Omental fat pad (tissue), 4 donors: ENCODE results near the gene RPUSD3. TPM values are rescaled to one million over a fixed set of nuclear protein-coding genes. Genes with fewer than 3 reads are reported as not detected.

Experiments used
- ATAC-seq: fragments of 150-250 bp; one replicate; pipeline ENCODE4 v1.9.1; 2016; ENCODE audit warnings: mild to moderate bottlenecking, moderate library complexity; ENCODE audit not compliant: low FRiP score
- DNase-seq: peaks from one replicate; pipeline ENCODE4 v3.0.0-alpha.2; 2019; ENCODE audit warnings: low spot score
- CTCF ChIP-seq, 3 donors: fragments of 450-650 bp; IDR thresholded peaks; one replicate each; pipeline ENCODE4 v1.5.1; 2016 to 2017; ENCODE audit warnings: antibody characterized with exemption in 3 of 3, mild to moderate bottlenecking in 3 of 3, moderate library complexity in 2 of 3
- total RNA-seq, 4 donors: library from RNA; depleted of rRNA; stranded (reverse); fragments of >200 nt; gene quantifications; one replicate each; pipeline ENCODE4 v1.1.0, GENCODE V29; 2016

Gene RPUSD3
- total RNA-seq, 4 donors from 2014 or later, result 18.4 to 44.9 (median 35.4) TPM

DNA sequence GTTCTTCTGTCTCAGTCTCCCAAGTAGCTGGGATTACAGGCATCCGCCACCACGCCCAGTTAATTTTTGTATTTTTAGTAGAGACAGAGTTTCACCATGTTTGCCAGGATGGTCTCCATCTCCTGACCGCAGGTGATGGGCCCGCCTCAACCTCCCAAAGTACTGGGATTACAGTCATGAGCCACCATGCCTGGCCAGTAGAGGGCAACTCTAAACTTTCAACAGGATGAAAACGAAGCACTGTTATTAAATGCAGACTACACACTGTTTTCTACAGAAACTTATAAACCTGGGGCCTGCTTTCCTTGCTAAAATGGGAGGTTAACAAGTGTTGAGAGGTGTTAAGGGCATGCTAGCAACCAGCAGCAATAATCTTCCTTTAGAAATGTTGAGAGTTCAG is 43.3 kb downstream of the RPUSD3 start:
- DNase-seq (no peak), ATAC-seq (no peak)
- no peak for TF ChIP-seq CTCF (IDR thresholded peaks at IDR 0.05)

DNA sequence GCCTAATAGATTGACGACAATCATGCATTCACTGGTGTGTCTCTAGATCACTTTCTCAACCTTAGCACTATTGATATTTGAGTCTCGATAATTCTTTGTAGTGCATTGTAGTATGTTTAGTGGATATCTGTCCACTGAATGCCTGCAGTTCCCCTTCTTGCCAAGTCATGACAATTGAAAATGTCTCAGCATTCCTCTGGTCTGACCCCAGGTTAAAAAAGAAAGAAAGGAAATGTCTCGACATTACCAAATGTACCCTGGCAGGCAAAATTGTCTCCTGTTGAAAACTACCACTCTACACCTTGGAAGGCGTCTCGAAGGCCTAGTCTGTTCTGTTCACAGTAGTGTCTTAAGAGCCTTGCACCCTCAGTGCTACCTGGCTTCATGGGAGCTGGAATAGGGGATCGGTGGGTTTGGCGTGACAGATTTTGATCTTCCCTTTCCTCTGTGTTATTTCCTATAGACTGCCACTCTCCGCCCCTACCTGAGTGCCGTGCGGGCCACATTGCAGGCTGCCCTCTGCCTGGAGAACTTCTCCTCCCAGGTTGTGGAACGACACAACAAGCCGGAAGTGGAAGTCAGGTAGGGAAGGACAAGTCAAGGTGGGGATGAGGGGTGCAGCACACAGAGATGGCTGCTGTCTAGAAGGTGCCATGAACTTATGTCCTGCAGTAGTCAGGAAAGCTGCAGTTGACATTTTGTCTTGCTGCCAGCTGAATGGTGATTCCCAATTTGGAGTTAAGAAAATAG is 46.4 kb downstream of the RPUSD3 start:
- TF ChIP-seq CTCF (IDR thresholded peaks at IDR 0.05), result no peak
- no peak for DNase-seq
- ATAC-seq, result no peak

- DNase-seq, result no peak
- no peak for TF ChIP-seq CTCF (IDR thresholded peaks at IDR 0.05)
- ATAC-seq, result no peak
Observed at GRCh38 chr3:9795207-9795606, 48.6 kb downstream of the RPUSD3 start.

GRCh38 chr3:9794400-9794799 is 49.4 kb downstream of the RPUSD3 start:
- DNase-seq, result no peak
- no peak for TF ChIP-seq CTCF (IDR thresholded peaks at IDR 0.05)

DNA sequence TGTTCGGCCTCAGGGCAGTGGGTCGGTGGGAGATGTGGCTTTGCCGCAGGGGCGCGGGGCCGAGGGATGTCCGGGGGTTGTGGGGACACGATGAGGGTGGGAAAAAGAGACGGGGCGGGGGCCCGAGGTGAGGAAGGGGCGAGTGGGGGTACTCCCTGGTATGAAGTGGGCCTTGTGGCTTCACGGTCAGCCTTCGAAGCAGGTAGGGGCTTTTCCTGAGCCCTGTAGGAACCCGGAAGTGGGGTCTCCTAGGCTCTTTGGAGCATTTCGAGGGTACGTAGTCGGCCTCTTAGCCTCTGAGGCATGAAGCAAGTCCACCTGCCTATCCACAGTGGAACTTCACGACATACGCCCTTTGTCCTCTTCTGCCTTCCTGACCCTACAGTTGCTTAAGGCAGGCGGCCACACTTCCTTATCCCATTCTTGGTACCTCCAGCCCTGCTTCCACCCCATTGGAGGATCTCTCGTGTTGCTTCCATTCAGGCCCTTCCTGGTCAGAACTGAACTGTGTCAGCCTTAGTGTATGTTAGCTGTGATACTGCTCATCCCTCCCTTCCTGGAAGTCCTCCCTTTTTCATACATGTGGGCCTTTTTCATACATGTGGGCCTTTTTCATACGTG is 50.5 kb downstream of the RPUSD3 start:
- DNase-seq, result no peak
- no peak for TF ChIP-seq CTCF (IDR thresholded peaks at IDR 0.05)
- ATAC-seq, result peak; percentile 13

More at GRCh38 chr3:9794400-9794799, 49.4 kb downstream of the RPUSD3 start:
- ATAC-seq, result no peak

DNA sequence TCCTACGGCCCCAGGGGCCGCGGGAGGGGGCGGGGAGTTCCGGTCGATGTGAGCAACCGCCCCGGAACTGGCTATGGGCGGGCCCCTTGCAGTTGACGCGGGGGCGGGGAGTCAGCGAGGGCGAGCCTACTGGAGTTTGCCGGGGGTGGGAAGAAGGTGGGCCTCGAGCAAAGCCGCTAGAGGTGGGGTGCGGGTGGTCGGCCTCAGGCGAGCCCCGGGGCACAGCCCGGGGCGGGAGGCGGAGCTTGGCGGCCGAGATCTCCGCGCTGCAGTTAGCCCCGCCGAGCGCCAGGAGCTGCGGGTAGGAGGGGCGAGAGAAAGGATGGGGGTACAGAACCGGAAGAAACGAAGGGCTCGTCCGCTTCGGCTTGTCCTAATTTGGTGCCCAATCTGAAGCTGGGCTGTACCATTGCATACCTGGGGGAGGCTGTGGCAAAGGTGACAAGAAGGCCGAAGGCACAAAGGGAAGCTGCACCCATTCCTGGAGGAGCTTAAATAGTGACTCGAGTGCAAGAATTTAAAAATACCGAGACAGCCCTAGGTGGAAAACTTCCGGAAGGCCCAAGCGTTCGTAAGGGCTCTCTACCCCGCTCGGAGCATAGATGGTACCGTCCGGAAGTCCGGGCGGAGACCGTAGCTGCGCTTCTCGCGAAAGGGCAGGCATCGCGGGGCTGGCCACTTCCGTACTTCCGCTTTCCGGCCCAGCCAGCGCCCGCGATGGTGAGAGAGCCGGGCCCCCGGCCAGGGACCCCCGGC is 51.2 kb downstream of the RPUSD3 start, which contains the start of the genes ARPC4 and TADA3:
ARPC4 (plus strand) TSS at position 678 of the 756 bp plus-strand sequence; CDS start at position 718, 40 bp downstream.
TADA3 (minus strand) TSS at position 69 of the 756 bp plus-strand sequence. CDS start 1,007 bp downstream, outside the sequence.
- ATAC-seq, result peak; percentile 97

More for the DNA sequence above, 51.2 kb downstream of the RPUSD3 start, which contains the start of the genes ARPC4 and TADA3:
- TF ChIP-seq CTCF (IDR thresholded peaks at IDR 0.05), result no peak
- DNase-seq, result peak; percentile 81
